NCI-H146 treated with DMSO at 0.1 percent for 48 hours (cell line): Measurements from ENCODE around the gene SIPA1L3.
A peak's percentile ranks its signal among the peaks of the same experiment; 100 is the strongest.
"Not testable (repeated sequence)": the region's sequence is repeated elsewhere in the genome, so short reads cannot be mapped to it uniquely, and the experiment has no call there.

Experiments used
- DNase-seq: peaks from one replicate; lab custom pipeline; 2025; ENCODE audit not compliant: unreplicated experiment; lab: John Stamatoyannopoulos, UW

SIPA1L3 gene

GRCh38 chr19:38224863-38225218, 317.8 kb downstream of the SIPA1L3 start:
- DNase-seq, result not testable (repeated sequence)

DNA sequence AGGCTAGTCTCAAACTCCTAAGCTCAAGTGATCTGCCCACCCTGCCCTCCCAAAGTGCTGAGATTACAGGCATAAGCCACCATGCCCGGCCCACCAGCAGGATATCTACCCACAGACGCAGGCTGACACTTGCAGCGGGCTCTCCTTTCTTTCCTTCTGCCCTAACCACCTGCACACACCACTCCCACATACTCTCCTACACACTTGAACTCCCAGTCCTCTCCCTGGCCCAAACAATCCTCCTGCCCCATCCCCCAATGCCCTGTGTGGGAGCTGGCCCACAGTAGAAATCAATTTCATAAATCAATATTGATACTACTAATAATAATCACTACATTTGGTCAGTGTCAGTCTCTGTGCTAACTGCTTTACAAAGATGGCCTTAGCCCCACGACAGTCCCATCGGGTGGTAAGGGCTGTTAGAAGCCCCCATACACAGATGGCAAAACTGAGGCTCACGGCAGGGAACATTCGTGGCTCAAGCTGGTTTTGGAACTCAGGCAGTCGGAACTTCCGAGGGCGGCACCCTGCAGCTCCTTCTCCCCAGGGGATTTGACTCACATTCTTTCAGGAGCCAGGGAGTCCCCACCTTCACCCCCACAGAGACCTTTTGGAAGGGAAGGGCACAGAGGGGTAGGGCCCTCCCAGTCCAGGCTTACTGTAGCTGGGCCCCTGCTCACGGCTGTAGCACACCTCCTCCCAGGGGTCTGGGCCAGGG, 320.4 kb downstream of the SIPA1L3 start:
- DNase-seq, result no peak

- no peak for DNase-seq
Measured at GRCh38 chr19:38228005-38228377, 321.0 kb downstream of the SIPA1L3 start.

- DNase-seq, result peak; percentile 17
Measured at GRCh38 chr19:38228491-38229439, 321.8 kb downstream of the SIPA1L3 start.

- peak; percentile 92 for DNase-seq
Measured at GRCh38 chr19:38229585-38230073, 322.6 kb downstream of the SIPA1L3 start.

DNA sequence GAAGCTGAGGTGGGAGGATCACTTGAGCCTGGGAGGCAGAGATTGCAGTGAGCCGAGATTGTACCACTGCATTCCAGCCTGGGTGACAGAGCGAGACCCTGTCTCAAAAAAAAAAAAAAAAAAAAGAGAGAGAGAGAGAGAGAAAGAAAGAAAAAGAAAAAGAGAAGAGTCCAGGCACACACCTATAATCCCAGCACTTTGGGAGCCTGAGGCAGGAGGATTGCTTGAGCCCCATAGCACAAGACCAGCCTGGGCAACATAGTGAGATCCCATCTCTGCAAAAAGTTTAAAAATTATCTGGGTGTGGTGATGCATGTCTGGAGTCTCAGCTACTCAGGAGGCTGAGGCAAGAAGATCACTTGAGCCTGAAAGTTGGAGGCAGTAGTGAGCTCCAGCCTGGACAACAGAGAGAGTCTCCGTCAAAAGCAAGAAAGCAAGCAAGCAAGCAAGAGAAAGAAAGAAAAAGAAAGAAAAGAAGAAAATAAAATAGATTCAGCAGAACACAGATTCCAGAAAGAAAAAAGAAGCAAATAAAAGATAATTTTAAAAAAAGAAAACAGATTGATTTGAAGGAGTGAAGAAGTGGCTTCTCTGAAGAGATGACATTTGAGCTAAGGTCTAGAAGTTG, 323.6 kb downstream of the SIPA1L3 start:
- DNase-seq, result not testable (repeated sequence)

GRCh38 chr19:38231918-38232317, 324.9 kb downstream of the SIPA1L3 start:
- DNase-seq, result no peak

DNA sequence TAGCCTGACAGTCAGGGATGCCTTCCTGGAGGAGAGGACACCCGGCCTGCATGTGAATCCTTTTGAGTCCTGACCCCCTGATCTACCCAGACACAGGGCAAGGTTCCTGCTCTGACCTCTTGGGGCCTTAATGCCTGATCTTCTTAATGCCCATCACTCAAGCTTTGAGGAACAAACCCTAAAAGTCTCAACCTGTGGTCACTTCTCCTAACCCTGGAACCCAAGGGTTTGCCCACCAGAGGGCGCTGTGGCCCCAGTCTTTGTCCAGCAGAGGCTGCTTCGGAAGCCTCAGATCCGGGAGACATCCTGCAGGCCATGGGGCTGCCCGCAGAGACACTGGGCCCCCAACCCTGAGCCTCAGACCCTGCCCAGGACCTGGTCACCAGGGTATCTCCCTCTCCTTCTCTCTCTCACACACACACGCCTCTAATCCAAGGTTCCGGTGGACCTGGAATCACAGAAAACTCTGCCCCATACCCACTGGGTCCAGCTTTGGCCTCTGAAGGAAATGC, 326.8 kb downstream of the SIPA1L3 start:
- peak; percentile 29 for DNase-seq

- no peak for DNase-seq
Measured at GRCh38 chr19:38234615-38235014, 327.6 kb downstream of the SIPA1L3 start.

GRCh38 chr19:38239816-38240215, 332.8 kb downstream of the SIPA1L3 start:
- DNase-seq, result no peak

DNA sequence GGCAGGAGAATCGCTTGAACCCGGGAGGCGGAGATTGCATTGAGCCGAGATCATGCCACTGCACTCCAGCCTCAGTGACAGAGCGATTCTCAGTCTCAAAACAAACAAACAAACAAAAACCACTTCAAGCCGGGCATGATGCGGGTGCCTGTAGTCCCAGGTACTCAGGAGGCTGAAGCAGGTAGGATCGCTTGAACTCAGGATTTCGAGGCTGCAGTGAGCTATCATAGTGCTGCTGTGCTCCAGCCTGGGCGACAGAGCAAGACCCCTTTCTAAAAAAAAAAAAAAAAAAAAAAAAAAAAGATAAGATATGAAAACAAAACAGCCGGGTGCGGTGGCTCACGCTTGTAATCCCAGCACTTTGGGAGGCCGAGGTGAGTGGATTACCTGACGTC, 336.3 kb downstream of the SIPA1L3 start:
- no peak for DNase-seq

- DNase-seq, result no peak
Measured at GRCh38 chr19:38245826-38246498, 339.0 kb downstream of the SIPA1L3 start.

- no peak for DNase-seq
Measured at GRCh38 chr19:38247126-38247525, 340.1 kb downstream of the SIPA1L3 start.

GRCh38 chr19:38247734-38248268, 340.8 kb downstream of the SIPA1L3 start:
- DNase-seq, result no peak

GRCh38 chr19:38248421-38248820, 341.4 kb downstream of the SIPA1L3 start:
- DNase-seq, result no peak

GRCh38 chr19:38250428-38250820, 343.4 kb downstream of the SIPA1L3 start:
- no peak for DNase-seq

GRCh38 chr19:38250821-38251563, 344.0 kb downstream of the SIPA1L3 start:
- no peak for DNase-seq

DNA sequence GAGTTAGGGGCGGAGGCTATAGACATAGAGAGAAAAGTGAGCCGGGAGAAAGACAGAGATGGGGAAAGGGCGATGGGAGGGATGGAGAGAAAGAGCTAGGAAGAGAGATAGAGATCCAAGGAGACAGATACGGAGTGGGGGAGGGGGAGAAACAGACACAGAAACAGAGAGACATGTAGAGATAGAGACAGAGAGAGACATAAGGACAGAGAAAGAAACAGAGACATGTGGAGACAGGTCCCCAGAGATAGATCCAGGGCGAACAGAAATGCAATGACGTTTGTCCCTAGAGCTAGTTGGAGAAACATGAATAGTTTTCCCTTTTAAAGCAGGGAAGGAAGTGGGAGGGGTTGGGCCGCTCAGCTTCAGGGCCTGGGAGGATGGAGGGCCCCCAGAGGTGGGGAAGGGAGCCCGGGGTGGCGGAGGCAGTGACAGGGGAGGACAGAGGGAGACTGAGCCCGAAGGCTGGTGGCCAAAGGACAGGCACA, 344.6 kb downstream of the SIPA1L3 start:
- no peak for DNase-seq

- DNase-seq, result no peak
Measured at GRCh38 chr19:38252385-38252784, 345.4 kb downstream of the SIPA1L3 start.
